Activated CD8-positive, alpha-beta memory T cell treated with anti-CD3 and anti-CD28 coated beads for 1 hour (primary cell): ENCODE data around the gene NKAPD1.
"Not testable (repeated sequence)": the region's sequence is repeated elsewhere in the genome, so short reads cannot be mapped to it uniquely, and the experiment has no call there.

Source experiments
- DNase-seq, 2 donors: peaks; one replicate each; pipeline ENCODE4 v3.0.0-alpha.2; 2020; ENCODE audit warnings: low read depth in 1 of 2; ENCODE audit errors: extremely low read depth in 1 of 2

The NKAPD1 gene

DNA sequence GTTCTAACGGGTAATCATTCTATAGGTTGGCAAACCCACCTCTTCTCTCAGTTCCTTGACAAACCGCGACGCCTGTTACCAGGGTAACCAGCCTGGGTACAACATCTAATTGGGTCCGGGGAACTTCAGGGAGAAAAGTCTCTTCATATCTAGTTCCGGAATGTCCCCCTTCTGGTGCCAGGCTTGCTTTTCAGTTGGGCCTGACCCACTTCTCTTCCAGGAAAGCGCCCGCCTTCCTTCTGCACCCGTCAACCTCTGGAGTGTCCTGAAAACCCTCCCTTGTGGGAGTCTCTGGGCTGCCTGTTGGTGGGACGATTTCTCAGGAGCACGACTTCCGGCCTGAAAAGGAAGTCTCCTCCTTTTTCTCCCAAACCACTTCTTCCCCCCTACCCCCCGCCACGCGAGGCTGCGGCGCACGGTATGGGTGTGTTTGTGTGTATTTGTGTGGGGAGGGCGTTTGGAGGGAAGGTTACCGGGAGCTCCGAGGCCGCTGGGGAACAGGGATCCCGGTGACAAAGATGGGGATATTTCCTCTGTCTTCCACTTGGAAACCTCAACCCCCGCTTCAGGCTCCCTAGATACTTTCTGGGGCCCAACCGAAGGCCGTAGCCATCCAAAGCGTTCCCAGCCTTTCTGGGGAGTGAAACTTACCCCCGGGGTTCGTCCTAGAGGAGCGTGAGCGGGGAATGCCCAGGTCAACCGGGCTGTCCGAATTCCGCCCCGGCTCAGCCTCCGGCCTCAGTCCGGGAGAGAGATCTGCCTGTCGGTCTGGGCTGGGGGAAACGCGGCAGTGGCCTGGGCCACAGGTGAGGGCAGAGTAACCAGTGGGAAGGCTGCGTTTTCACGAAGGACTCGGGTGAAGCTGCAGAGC is at the start of gene NKAPD1, which contains the start of gene PIH1D2:
Gene NKAPD1, plus strand, starts transcription at position 359 of the 871 bp plus-strand sequence. CDS start 1,276 bp downstream, outside the sequence.
Gene PIH1D2, minus strand, starts transcription at position 77 of the 871 bp plus-strand sequence. CDS start 843 bp downstream, outside the sequence.
- peak; percentile 62 to 63 for DNase-seq

GRCh38 chr11:112024773-112025678 is 49.1 kb upstream of the NKAPD1 start, which contains the start of gene DLAT:
DLAT (plus strand) TSS chr11:112025408; CDS start chr11:112025473, 65 bp downstream.
- peak; percentile 59 to 65 for DNase-seq

DNA sequence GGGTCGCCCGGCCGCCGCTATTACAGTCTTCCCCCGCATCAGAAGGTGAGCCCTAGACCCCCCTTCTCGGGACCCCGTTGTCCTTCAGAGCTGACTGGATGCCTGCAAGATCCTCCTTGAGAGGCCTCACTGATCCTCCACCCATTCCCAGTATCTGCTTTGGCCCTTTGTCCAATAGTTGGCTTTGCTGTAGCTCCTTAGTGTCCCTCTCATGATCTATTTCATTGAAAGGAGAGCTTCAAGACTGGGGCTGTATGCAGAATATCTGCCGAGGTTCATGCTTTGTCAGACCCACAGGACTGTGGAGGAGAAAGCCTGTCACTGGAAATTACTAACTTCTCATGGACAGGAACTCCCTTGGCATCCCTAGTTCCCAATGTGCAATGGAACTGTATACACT is 48.4 kb upstream of the NKAPD1 start:
- no peak for DNase-seq

DNA sequence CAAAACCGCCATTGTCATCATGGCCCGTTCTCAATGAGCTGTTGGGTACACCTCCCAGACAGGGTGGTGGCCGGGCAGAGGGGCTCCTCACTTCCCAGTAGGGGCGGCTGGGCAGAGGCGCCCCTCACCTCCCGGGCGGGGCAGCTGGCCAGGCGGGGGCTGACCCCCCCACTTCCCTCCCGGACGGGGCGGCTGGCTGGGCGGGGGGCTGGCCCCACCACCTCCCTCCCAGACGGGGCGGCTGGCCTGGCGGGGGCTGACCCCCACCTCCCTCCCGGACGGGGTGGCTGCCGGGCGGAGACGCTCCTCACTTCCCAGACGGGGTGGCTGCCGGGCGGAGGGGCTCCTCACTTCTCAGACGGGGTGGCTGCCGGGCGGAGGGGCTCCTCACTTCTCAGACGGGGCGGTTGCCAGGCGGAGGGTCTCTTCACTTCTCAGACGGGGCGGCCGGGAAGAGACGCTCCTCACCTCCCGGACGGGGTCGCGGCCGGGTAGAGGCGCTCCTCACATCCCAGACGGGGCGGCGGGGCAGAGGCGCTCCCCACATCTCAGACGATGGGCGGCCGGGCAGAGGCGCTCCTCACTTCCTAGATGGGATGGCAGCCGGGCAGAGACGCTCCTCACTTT is 47.2 kb upstream of the NKAPD1 start:
- DNase-seq = not testable (repeated sequence)

- no peak for DNase-seq
Measured at GRCh38 chr11:112029460-112029859, 44.6 kb upstream of the NKAPD1 start.

DNA sequence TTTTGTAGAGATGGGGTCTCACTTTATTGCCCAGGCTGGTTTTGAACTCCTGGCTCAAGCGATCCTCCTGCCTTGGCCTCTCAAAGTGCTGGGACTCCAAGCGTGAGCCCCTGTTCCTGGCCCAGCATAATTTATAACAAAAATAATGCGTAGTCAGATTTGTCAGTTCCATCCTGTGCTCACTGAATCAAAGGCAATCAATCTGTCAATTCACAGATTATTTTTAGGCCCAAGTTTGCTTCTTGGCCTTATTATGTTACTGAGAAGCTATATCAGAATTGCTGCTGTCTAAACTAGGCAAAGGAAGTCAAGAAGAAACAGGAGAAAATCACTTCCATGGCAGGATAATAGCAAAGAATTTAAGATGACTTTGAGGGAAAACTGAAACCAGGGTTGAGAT is 40.2 kb upstream of the NKAPD1 start:
- DNase-seq = no peak

DNA sequence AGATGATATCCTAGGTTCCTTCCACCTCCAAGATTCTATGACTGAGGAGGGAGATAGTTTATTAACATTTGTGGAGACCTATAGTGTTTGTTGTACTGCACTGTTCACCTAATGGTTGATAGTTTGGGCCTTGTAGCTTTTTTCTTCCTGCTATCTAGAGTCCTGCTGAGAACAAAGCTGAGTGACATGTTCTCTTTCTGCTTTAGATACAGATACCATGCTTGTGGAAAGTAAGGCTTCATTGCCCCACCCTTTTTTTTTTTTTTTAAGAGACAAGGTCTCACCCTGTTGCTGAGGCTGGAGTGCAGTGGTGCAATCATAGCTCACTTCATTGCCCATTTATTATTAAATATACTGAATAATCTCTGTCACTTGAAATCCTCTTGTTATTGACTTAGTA is 36.6 kb upstream of the NKAPD1 start:
- DNase-seq = no peak

DNA sequence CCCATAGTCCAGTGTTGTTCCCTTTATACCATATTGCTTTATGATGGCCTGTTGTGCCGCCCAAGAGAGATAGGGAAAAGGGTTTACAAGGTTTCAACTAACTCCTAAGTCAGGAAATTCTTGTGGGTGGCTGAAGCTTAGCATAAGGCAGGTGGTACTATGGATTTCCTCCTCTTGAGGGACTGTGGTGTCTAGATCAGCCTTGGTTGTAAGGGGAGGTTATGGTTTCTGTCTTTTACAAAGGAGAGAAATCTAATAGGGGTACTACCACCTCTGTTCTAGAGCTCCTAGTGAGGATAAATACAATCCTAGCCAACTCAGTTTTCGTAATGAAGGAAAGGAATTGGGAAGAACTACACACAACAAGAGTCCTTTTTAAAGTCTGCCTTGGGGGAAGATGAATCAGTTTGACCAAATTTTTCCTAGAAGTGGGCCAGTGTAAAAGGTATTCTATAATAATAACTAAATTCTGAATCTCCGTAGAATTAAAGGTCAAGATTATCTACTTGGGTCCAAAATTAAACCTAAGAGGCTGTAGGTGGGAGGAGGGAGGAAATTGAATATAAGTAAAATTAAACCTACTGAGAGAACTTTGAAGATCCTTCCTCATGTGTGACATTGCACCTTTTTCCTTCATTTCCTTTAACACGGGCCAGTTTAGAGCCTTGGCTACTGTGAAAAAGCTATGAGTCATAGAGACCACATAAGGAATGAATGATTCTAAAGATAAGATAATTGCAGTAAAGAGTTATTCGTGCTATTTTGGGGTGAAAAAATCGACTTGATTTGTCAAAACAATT is 31.7 kb upstream of the NKAPD1 start:
- DNase-seq = no peak

DNA sequence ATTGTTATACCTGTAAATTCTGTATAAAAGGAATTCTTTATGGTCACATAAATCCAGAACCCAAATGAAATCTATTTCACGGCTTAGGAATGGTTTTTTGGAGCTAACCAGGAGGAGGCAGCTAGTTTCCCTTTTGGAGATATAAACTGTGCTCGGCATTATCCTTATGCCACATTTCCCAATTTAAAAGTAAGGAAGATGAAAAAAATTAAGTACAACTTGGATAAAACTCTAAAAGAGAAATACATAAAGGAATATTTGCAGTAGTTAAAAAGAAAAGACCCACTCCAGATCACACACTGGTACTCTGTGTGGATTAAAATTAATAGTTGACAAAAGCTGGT is 31.2 kb upstream of the NKAPD1 start:
- DNase-seq = no peak

DNA sequence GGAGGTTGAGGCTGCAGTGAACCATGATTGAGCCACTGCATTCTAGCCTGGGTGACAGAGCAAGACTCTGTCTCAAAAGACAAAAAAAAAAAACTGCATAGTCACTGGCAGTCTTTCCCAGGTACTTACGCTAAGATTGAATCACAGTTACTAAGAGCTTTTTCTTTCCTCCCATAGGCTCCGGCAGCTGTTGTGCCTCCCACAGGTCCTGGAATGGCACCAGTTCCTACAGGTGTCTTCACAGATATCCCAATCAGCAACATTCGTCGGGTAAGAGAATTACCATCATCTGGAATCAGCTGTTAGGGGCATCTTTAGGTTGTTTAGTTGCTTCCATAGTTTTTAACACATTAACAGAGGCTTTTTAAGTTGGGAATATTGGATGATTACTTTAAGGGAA is 29.1 kb upstream of the NKAPD1 start:
- no peak for DNase-seq

DNA sequence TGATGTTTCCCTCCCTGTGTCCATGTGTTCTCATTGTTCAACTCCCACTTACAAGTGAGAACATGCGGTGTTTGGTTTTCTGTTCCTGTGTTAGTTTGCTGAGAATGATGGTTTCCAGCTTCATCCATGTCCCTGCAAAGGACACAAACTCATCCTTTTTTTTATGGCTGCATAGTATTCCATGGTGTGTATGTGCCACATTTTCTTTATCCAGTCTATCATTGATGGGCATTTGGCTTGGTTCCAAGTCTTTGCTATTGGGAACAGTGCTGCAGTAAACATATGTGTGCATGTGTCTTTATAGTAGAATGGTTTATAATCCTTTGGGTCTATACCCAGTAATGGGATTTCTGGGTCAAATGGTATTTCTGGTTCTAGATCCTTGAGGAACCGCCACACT is 27.5 kb upstream of the NKAPD1 start:
- DNase-seq = not testable (repeated sequence)

DNA sequence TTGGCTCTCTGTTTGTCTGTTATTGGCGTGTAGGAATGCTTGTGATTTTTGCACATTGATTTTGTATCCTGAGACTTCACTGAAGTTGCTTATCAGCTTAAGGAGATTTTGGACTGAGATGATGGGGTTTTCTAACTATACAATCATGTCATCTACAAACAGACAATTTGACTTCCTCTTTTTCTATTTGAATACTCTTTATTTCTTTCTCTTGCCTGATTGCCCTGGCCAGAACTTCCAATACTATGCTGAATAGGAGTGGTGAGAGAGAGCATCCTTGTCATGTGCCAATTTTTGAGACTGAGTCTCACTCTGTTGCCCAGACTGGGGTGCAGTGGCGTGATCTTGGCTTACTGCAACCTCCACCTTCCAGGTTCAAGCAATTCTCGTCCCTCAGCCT is 25.8 kb upstream of the NKAPD1 start:
- not testable (repeated sequence) for DNase-seq

DNA sequence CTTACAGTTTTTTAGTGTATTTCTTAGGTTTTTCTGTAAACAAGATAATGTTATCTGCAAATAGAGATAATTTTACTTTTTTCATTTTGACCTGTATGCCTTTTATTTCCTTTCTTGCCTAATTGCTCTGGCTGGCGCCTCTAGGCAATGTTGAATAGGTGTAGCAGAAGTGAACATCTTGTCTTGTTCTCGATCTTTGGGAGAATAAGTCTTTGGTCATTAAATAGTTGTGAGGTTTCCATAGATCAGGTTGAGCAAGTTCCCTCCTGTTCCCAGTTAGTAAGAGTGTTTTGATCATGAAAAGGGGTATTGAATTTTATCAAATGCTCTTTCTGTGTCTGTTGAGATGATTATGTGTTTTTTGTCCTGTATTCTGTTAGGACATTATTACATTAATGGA is 24.3 kb upstream of the NKAPD1 start:
- DNase-seq = no peak

- DNase-seq = no peak
Measured at GRCh38 chr11:112050721-112051120, 23.4 kb upstream of the NKAPD1 start.

DNA sequence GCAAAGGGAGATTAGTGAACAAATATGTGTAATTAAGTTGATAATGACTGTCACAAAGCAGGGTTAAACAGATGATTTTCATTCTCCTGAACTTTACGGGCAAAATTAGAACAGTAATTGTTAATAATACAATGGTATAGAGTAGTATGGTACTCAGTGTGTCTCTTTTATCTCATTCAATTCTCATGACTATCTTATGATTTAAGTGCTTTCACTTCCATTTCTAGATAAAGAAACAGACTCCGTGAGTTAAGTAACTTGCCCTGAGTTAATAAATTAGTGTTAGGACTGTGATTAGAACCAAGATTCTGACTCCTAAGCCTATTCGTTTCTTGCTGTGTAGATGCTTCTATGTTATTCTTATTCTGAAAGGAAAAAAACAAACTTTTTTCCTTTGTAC is 22.3 kb upstream of the NKAPD1 start:
- no peak for DNase-seq

GRCh38 chr11:112057170-112057569 is 16.9 kb upstream of the NKAPD1 start:
- no peak for DNase-seq

GRCh38 chr11:112058103-112058502 is 16.0 kb upstream of the NKAPD1 start:
- no peak for DNase-seq

DNA sequence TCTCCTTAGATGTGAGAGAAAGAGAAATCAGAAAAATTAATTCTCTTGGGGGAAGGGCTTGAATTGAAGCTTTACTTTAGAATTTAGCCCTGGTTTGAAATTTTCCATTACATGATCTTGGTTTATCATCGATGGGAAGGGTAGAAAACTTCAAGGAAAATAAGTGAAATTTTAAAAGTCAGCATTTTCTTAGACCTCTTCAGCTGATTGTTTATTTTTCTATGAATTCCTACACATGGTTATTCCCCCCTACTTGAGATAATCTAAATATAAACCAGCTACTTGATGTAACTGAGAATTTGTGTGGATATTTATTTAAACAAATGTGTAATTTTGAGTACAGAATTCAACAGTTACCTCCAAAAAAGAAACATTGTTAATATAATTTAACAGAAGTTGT is 11.2 kb upstream of the NKAPD1 start:
- DNase-seq = no peak

GRCh38 chr11:112082729-112083128 is 8.6 kb downstream of the NKAPD1 start:
- no peak for DNase-seq

DNA sequence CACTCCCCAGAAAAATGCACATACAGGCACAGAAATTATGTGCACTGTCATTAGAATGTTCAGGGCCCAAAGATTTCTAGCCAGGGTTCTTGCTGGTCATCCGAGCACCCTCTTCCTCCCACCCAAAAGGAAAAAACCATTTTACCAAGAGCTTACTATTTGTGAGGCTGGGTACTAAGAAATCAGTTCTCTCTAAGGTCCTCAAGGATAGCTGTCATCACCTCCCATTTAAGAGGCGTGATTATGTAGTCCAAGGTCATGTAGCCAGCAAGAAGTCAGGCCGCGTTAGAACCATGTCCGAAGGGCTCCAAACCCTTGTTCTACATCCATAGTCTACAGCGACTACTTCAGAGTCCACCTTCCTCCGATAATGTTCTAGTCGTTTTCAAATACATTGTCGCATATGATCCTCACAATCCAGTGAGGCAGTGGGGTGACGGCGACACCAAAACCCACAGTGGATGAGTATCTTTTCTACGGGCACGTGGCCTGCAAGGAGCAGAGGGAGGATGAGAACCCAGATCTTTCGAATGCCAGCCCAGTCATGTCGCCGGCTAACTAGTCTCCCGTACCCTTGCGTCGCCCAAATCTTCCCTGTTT is 11.8 kb downstream of the NKAPD1 start:
- DNase-seq = no peak
